Keratinocyte (primary cell): ENCODE results near the gene PLAGL1. TPM values are rescaled to one million over a fixed set of nuclear protein-coding genes. Genes with fewer than 3 reads are reported as not detected.

Source experiments
- DNase-seq: peaks from one replicate; pipeline ENCODE4 v3.0.0-alpha.2; 2011; ENCODE audit warnings: low read depth, missing footprints, low spot score
- FAIRE-seq: peaks from 2 replicates; lab custom pipeline; 2011; peaks lifted over from hg19 to GRCh38; lab: Jason Lieb, UNC
- H2AFZ ChIP-seq: 2 replicates; pipeline ENCODE4 v1.6.0; 2012; ENCODE audit warnings: low read length, control low read depth, inconsistent platforms; ENCODE audit not compliant: control insufficient read depth
- H3K27ac ChIP-seq: 2 replicates; pipeline ENCODE4 v1.5.1; 2011; ENCODE audit warnings: low read length; ENCODE audit not compliant: control insufficient read depth, insufficient read depth
- H3K27me3 ChIP-seq: 3 replicates; pipeline ENCODE4 v1.6.0; 2011; ENCODE audit warnings: low read length; ENCODE audit not compliant: control insufficient read depth, insufficient read depth; ENCODE audit errors: extremely low read depth
- H3K36me3 ChIP-seq, 2 experiments: 2 replicates in 1 of 2; 3 replicates in 1 of 2; pipeline ENCODE4 v1.5.1; 2011; ENCODE audit warnings: low read length in 2 of 2, mild to moderate bottlenecking in 1 of 2; ENCODE audit not compliant: control insufficient read depth in 2 of 2, insufficient read depth in 2 of 2; ENCODE audit errors: extremely low read depth in 1 of 2
- H3K4me1 ChIP-seq: 3 replicates; pipeline ENCODE4 v1.5.1; 2011; ENCODE audit warnings: low read length; ENCODE audit not compliant: control insufficient read depth, insufficient read depth; ENCODE audit errors: extremely low read depth
- H3K4me2 ChIP-seq: 3 replicates; pipeline ENCODE4 v1.6.0; 2011; ENCODE audit warnings: low read depth, low read length; ENCODE audit not compliant: control insufficient read depth, insufficient read depth; ENCODE audit errors: extremely low read depth
- H3K4me3 ChIP-seq, 3 experiments: fragments of 200-600 bp in 1 of 3; sonication (generic) in 1 of 3; 2 replicates in 2 of 3; 3 replicates in 1 of 3; pipeline ENCODE4 v1.5.1; 2011 to 2016; ENCODE audit warnings: low read length in 3 of 3, mild to moderate bottlenecking in 3 of 3, control low read depth in 2 of 3, inconsistent platforms in 1 of 3, low read depth in 1 of 3, mixed read lengths in 1 of 3, mixed run types in 1 of 3, moderate library complexity in 1 of 3; ENCODE audit not compliant: control insufficient read depth in 2 of 3, insufficient read depth in 2 of 3; ENCODE audit errors: extremely low read depth in 1 of 3
- H3K79me2 ChIP-seq: 2 replicates; pipeline ENCODE4 v1.6.0; 2012; ENCODE audit warnings: low read length; ENCODE audit not compliant: control insufficient read depth, insufficient read depth
- H3K9ac ChIP-seq: 3 replicates; pipeline ENCODE4 v1.6.0; 2011; ENCODE audit warnings: low read length; ENCODE audit not compliant: control insufficient read depth, insufficient read depth; ENCODE audit errors: extremely low read depth
- H3K9me1 ChIP-seq: 3 replicates; pipeline ENCODE4 v1.6.0; 2011; ENCODE audit warnings: low read length; ENCODE audit not compliant: control insufficient read depth, insufficient read depth; ENCODE audit errors: extremely low read depth
- H3K9me3 ChIP-seq: 2 replicates; pipeline ENCODE4 v1.5.1; 2012; ENCODE audit warnings: low read depth, low read length; ENCODE audit not compliant: control insufficient read depth
- H4K20me1 ChIP-seq: 3 replicates; pipeline ENCODE4 v1.6.0; 2011; ENCODE audit warnings: low read length; ENCODE audit not compliant: control insufficient read depth, insufficient read depth; ENCODE audit errors: extremely low read depth
- EZH2 ChIP-seq: IDR thresholded peaks from one replicate; pipeline ENCODE4 v1.6.1; 2012; ENCODE audit warnings: inconsistent platforms, mild to moderate bottlenecking, low read length, moderate library complexity
- dilution Hi-C: fragments of 300-500 bp; cut with MboI; formaldehyde crosslinking; loops from one replicate; pipeline ENCODE4 v1.7.0; 2020; ENCODE audit warnings: low sequenced_read_pairs; ENCODE audit not compliant: extremely low pct_ligation_motif_present
- polyA plus RNA-seq, 5 experiments: library from polyadenylated mRNA; depleted of rRNA in 3 of 5; stranded (reverse) in 3 of 5; stranded (forward) in 1 of 5; unstranded in 1 of 5; fragments of >200 nt; gene quantifications; 1 replicate in 1 of 5; 2 replicates in 3 of 5; 3 replicates in 1 of 5; pipeline versions ENCODE4 v1.2.1 to v1.2.3, GENCODE V29; 2011 to 2012; ENCODE audit warnings: missing spikeins in 2 of 5, low read depth in 1 of 5, low replicate concordance in 1 of 5
- TF ChIP-seq, protein P1 (sequence below), 3 experiments: IDR thresholded peaks in 1 of 3; conservative IDR thresholded peaks in 1 of 3; optimal IDR thresholded peaks in 1 of 3; 2 replicates in 2 of 3; 3 replicates in 1 of 3; pipeline versions ENCODE3 to v1.5.1; 2011; ENCODE audit warnings: low read length in 3 of 3, mild to moderate bottlenecking in 3 of 3, moderate library complexity in 2 of 3, control low read depth in 1 of 3, inconsistent platforms in 1 of 3; ENCODE audit not compliant: insufficient read depth in 2 of 3; ENCODE audit errors: extremely low read depth in 1 of 3

Gene PLAGL1
- polyA plus RNA-seq, 1 donor (not counting 4 experiments of a cell fraction or from before 2014, with no cell fraction given), result 8.9 TPM

DNA sequence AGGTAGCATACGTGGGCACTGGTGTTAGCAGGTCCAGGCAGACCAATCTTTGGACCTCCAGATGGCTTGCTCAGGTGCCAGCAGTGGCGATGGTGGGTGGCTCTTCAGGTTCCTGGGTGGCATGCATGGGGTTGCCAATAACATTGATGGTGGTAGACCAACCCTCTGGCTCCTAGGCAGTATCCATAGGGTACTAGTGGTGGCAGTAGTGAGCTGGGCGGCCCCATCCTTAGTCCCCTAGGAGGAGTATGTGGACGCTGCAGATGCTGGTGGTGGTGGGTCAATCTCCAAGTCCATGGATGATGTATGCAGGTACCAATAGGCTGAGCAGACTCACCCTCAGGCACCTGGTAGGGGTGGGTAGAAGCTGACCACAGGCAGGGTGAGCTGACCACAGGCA, 73.2 kb downstream of the PLAGL1 start:
- Histone ChIP-seq H4K20me1 (no peaks in the 10 kb centered on the region), H3K4me2 (no peak overlapping the region), H3K27ac (no peak overlapping the region), H2AFZ (no peak overlapping the region), H3K27me3 (no peaks in the 10 kb centered on the region), H3K4me1 (no peaks in the 10 kb centered on the region), H3K36me3 (no peaks in the 10 kb centered on the region), H3K9me1 (no peaks in the 10 kb centered on the region), H3K79me2 (no peaks in the 10 kb centered on the region), H3K4me3 (no peak overlapping the region), H3K9ac (no peak overlapping the region), H3K9me3 (no peaks in the 10 kb centered on the region)
- DNase-seq (no peak), FAIRE-seq (no peak)
- TF ChIP-seq, protein P1, sequence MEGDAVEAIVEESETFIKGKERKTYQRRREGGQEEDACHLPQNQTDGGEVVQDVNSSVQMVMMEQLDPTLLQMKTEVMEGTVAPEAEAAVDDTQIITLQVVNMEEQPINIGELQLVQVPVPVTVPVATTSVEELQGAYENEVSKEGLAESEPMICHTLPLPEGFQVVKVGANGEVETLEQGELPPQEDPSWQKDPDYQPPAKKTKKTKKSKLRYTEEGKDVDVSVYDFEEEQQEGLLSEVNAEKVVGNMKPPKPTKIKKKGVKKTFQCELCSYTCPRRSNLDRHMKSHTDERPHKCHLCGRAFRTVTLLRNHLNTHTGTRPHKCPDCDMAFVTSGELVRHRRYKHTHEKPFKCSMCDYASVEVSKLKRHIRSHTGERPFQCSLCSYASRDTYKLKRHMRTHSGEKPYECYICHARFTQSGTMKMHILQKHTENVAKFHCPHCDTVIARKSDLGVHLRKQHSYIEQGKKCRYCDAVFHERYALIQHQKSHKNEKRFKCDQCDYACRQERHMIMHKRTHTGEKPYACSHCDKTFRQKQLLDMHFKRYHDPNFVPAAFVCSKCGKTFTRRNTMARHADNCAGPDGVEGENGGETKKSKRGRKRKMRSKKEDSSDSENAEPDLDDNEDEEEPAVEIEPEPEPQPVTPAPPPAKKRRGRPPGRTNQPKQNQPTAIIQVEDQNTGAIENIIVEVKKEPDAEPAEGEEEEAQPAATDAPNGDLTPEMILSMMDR (optimal IDR thresholded peaks at IDR 0.05 in 1 of 3, IDR thresholded peaks at IDR 0.05 in 1 of 3, conservative IDR thresholded peaks at IDR 0.05 in 1 of 3; ENCODE audit: extremely low read depth in 1 of 3, insufficient read depth in 2 of 3, low read length in 3 of 3), result no peak
- no peak for TF ChIP-seq EZH2
- dilution Hi-C loops, result no loop called here

DNA sequence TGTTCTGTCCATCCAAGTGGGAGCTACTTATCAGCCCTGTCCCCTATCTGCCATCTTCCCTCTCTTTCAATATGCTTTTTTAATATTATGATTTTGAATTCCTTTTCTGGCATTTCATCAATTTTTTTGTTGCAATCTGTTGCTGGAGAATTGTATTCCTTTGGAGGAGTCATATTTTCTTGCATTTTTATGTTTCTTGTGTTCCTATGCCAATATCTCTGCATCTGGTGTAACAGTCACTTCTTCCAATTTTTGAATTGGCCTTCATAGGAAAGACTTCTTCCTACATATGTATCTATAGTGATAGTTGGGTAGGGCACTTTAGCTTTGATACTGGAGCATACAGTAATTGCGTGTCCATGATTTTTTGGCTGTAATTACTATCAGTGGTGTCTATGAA, 73.7 kb downstream of the PLAGL1 start:
- Histone ChIP-seq H3K9me3 (no peaks in the 10 kb centered on the region), H3K79me2 (no peaks in the 10 kb centered on the region), H3K27ac (no peak overlapping the region), H3K4me1 (no peaks in the 10 kb centered on the region), H3K9me1 (no peaks in the 10 kb centered on the region), H3K9ac (no peak overlapping the region), H4K20me1 (no peaks in the 10 kb centered on the region), H3K36me3 (no peaks in the 10 kb centered on the region), H3K4me3 (no peak overlapping the region), H2AFZ (no peak overlapping the region), H3K4me2 (no peak overlapping the region), H3K27me3 (no peaks in the 10 kb centered on the region)
- DNase-seq (no peak), FAIRE-seq (no peak)
- TF ChIP-seq EZH2, result no peak
- TF ChIP-seq, protein P1 (optimal IDR thresholded peaks at IDR 0.05 in 1 of 3, IDR thresholded peaks at IDR 0.05 in 1 of 3, conservative IDR thresholded peaks at IDR 0.05 in 1 of 3; ENCODE audit: extremely low read depth in 1 of 3, insufficient read depth in 2 of 3, low read length in 3 of 3), result no peak
- dilution Hi-C loops, result no loop called here
